Adrenal gland (tissue), 5 donors: ENCODE data around the gene PFN1.

ENCODE experiments used
- POLR2A ChIP-seq, 2 donors: fragments of 450-650 bp; IDR thresholded peaks; one replicate each; pipeline ENCODE4 v1.6.1; 2017; ENCODE audit warnings: antibody characterized with exemption in 2 of 2, mild to moderate bottlenecking in 2 of 2, moderate library complexity in 1 of 2
- TF ChIP-seq, protein P1 (sequence below), 6 experiments: fragments of 450-650 bp in 4 of 6; fragments of 200-600 bp in 2 of 6; sonication (generic) in 1 of 6; IDR thresholded peaks; 1 replicate in 5 of 6; 2 replicates in 1 of 6; pipeline versions ENCODE4 v1.5.1 to v1.8.0; 2016 to 2021; ENCODE audit warnings: antibody characterized with exemption in 6 of 6, mild to moderate bottlenecking in 2 of 6, moderate library complexity in 1 of 6
- donor health status: DM: no; HTN: no; CAD: no.

DNA sequence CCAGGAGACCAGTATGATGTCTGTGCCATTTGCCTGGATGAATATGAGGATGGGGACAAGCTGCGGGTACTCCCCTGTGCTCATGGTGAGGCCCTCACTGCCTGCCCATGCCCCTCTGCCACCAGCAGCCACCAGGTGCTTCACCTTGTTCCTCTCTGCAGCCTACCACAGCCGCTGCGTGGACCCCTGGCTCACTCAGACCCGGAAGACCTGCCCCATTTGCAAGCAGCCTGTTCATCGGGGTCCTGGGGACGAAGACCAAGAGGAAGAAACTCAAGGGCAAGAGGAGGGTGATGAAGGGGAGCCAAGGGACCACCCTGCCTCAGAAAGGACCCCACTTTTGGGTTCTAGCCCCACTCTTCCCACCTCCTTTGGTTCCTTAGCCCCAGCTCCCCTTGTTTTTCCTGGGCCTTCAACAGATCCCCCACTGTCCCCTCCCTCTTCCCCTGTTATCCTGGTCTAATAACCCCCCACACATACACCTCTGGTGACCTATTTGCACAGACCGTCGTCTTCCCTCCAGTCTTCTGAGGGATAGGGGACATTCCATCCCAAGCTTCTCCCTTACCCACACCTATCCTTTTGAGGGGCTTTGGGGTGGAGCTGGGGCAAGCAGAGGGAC is 3.7 kb downstream of the PFN1 start:
- TF ChIP-seq, protein P1, sequence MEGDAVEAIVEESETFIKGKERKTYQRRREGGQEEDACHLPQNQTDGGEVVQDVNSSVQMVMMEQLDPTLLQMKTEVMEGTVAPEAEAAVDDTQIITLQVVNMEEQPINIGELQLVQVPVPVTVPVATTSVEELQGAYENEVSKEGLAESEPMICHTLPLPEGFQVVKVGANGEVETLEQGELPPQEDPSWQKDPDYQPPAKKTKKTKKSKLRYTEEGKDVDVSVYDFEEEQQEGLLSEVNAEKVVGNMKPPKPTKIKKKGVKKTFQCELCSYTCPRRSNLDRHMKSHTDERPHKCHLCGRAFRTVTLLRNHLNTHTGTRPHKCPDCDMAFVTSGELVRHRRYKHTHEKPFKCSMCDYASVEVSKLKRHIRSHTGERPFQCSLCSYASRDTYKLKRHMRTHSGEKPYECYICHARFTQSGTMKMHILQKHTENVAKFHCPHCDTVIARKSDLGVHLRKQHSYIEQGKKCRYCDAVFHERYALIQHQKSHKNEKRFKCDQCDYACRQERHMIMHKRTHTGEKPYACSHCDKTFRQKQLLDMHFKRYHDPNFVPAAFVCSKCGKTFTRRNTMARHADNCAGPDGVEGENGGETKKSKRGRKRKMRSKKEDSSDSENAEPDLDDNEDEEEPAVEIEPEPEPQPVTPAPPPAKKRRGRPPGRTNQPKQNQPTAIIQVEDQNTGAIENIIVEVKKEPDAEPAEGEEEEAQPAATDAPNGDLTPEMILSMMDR (IDR thresholded peaks at IDR 0.05) = no peak
- TF ChIP-seq POLR2A (IDR thresholded peaks at IDR 0.05) = no peak
